NCI-H82 treated with DMSO at 0.1 percent for 48 hours (cell line): ENCODE data around the gene WSB1.
"Not testable (repeated sequence)": the region's sequence is repeated elsewhere in the genome, so short reads cannot be mapped to it uniquely, and the experiment has no call there.

Experiments
- DNase-seq: peaks from one replicate; lab custom pipeline; 2025; ENCODE audit not compliant: unreplicated experiment; lab: John Stamatoyannopoulos, UW

Gene WSB1

GRCh38 chr17:27293898-27294688, at the start of gene WSB1:
WSB1 (plus strand) TSS chr17:27294114; CDS start chr17:27294396, 282 bp downstream.
- DNase-seq = peak; percentile 78

GRCh38 chr17:27244491-27245223, 49.3 kb upstream of the WSB1 start:
- DNase-seq = no peak

- peak; percentile 68 for DNase-seq
These were observed 48.7 kb upstream of the WSB1 start for GRCh38 chr17:27245230-27245696.

DNA sequence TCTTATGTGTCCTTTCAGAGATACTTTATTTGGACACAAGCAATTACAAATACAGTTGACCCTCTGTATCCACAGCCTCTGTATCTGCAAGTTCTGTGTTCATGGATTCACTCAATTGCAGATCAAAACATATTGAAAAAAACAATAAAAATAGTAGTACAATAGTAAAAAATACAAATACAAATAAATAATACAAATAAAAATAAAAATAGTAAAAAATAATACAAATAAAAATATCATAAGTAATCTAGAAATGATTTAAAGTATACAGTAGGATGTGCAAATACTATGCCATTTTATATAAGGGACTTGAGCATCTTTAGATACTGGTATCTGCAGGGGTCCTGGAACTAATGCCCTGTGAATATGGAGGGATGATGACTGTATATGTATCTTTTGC, 47.4 kb upstream of the WSB1 start:
- no peak for DNase-seq

GRCh38 chr17:27247071-27247957, 46.6 kb upstream of the WSB1 start:
- no peak for DNase-seq

- DNase-seq = no peak
These were observed 46.0 kb upstream of the WSB1 start for GRCh38 chr17:27247958-27248342.

GRCh38 chr17:27250791-27251190, 43.1 kb upstream of the WSB1 start:
- not testable (repeated sequence) for DNase-seq

DNA sequence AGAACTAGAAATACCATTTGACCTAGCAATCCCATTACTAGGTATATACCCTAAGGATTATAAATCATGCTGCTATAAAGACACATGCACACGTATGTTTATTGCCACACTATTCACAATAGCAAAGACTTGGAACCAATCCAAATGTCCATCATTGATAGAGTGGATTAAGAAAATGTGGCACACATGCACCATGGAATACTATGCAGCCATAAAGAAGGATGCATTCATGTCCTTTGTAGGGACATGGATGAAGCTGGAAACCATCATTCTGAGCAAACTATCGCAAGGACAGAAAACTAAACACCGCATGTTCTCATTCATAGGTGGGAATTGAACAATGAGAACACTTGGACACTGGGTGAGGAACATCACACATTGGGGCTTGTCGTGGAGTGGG, 39.1 kb upstream of the WSB1 start:
- DNase-seq = not testable (repeated sequence)

DNA sequence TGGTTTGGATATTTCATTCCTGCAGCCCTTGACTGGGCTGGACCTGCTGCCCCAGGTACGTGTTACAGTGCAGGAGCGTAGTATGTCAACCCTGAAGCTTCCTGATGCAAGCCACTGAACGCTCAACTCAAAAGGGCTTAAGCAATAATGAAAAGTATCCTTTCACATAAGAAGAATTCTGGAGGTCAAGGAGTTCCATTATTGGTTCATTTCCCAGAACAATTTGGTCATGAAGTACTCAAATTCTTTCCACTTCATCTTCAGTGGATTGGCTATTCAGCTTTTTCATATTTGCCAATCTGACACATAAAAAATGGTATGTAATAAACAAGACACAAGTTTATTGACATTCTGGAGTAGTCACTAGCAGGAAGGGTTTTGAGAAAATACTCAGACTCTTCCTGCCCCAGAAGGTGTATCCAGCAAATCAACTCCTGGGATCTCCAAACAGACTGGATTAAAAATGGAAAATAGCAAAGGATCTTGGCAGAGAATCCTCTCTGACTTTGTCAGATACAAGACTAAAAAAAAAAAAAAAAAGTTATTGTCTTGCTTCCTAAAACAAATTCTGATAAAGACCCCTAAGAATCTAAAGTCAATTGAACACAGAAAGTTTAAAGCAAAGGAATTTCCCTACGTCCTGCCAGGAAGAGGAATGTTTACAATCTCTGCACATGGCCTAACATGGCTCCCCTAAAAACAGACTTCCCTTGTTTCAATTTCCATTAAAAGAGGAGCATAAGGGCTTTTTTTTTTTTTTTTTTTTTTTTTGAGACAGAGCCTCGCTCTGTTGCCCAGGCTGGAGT, 37.5 kb upstream of the WSB1 start:
- no peak for DNase-seq

DNA sequence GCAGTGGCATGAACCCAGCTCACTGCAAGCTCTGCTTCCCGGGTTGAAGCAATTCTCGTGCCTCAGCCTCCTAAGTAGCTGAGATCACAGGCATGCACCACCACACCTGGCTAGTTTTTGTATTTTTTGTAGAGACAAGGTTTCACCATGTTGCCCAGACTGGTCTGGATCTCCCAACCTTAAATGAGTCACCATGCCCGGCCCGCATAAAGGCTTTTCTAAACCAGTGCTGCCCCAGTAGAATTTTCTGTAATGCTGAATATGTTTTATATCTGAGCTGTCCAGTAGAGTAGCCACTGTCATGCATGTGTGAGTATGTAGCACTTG, 36.9 kb upstream of the WSB1 start:
- no peak for DNase-seq

GRCh38 chr17:27259356-27259755, 34.6 kb upstream of the WSB1 start:
- no peak for DNase-seq

DNA sequence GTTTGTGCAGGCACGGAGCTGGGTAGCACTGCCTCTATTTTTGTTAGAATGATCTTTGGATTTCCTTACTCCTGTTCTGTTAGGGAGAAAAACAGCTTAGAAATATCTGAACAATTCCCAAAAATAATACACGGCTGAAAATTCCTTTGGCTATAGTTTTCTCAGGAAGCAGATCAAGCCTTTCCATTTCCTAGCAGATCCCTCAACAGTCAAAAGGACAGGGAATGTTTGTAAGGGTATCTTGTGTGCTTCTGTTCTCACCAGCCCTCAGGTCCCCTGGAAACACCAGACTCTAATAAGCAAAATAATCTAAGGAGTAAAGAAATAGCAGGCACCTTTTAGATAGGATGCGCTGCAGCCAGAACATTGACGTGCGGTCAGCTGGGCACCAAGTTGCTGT, 30.5 kb upstream of the WSB1 start:
- no peak for DNase-seq

- DNase-seq = no peak
These were observed 29.7 kb upstream of the WSB1 start for GRCh38 chr17:27264068-27264812.

DNA sequence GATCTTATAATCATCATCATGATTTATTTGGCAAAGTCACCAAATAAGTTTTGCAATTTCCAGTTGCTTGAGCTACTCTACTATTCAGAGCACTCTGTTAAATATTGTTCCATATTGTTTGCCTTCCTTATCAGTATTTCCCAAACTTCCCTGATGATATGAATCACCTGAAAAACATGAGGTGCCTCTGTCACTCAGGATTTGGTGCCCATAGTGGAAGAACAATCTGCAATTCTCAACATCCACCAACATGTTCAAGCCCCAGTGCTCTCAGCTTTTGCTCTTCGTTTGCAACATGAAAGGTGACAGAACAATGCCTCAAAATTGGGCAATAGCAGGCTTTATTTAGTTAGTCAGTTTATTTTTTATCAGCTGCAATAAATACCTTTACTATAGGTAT, 28.6 kb upstream of the WSB1 start:
- DNase-seq = no peak

DNA sequence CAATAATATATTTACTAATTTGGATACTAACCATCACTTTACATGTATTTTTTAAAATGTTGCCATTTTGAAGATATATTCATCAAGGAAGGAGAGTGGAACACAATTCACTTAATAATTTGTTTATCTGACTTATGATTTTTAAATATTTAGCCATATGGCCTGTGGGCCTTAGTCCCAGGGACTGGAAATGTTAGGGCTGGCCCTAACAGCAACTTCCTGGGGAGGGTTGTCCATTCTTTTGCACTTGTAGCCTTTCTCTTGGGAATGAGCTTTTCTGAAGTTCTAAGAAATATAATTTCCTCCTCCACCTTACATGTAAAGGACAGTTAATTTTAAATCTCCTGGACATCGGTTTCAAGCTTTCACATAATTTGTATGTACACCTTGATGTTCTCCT, 27.7 kb upstream of the WSB1 start:
- DNase-seq = no peak

- DNase-seq = peak; percentile 69
These were observed 25.4 kb upstream of the WSB1 start for GRCh38 chr17:27268394-27269085.

DNA sequence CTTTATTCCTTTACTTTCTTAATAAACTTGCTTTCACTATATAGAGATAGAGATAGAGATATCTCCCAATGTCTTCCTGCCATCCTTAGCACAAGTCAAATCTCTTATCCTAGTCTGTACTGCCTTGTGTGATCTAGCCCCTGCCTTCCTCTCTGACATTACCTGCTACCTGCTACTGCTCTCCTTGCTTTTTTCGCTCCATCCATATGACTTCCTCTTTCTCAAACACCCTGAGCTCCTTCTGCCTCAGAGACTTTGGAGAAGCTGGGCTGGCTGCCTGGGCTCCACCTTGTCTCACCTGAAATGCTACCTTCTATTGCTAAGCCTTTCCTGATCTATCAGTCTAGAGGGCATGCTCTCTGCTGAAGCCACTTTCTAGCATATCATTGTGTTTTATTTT, 24.7 kb upstream of the WSB1 start:
- no peak for DNase-seq

GRCh38 chr17:27269974-27270373, 23.9 kb upstream of the WSB1 start:
- DNase-seq = no peak

DNA sequence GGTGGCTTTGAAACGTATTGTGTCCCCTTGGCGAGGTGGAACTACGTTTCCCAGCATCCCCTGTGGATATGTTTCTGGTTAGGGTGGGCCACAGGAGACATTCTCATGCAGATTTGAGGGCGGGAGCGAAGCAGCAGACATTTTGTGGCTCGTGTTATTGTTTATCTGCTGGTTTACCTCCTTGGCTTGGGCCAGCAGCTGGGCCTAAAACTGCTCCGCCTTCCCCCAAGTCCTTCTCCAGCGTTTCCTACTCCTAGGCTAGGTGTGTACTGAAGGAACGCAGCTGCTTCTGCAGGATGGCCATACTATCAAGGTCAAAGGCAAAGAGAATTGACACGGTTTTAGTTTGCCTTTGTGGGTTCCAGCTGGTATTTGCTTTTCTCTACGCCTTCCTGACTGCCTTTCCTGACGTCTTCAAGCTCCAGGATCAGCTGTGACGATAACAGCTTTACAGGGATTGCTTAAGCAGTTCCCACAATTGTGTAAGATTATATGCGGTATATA, 17.2 kb upstream of the WSB1 start:
- DNase-seq = peak; percentile 55
